Cerebellar cortex (tissue), 1 donor: ENCODE results near the gene HLCS.

Experiments used
- DNase-seq: peaks from one replicate; pipeline ENCODE4 v3.0.0-alpha.2; 2015; ENCODE audit warnings: low spot score

HLCS gene

DNA sequence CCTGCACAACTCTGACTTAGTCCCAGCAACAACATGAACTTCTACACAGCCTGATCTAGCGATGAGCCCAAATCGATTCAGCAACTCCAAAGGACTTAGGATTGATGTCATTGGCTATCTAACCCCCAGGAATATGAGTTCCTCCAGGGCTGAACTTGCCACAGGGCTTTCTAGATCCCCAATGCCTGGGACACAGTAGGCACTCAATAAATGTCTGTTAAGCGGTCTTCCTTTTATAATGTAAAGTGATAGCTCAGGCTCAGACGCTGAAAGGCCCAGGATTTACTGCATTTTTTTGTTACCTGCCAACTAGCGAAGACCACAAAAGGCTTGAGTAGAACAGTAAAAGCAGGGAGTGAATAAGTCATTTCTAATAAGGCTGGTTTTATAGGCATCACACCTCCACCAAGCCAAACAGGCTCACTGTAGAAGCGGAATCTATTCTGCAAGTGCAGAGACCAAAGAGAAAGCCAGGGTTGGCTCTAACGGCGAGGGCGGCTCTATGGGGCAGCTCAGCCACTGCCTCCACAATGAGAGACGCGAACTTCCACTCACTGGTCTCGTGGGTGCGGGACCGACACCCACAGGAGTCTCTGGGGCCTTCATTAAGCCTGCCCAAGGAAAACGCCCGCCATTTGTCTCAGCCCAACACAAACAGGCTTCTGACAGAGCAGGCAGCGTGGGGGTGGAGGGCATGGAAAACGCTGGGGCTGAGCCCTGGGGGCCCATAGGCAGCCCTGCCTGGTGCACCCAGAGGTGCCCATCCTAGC is 52.0 kb downstream of the HLCS start:
- DNase-seq = no peak

DNA sequence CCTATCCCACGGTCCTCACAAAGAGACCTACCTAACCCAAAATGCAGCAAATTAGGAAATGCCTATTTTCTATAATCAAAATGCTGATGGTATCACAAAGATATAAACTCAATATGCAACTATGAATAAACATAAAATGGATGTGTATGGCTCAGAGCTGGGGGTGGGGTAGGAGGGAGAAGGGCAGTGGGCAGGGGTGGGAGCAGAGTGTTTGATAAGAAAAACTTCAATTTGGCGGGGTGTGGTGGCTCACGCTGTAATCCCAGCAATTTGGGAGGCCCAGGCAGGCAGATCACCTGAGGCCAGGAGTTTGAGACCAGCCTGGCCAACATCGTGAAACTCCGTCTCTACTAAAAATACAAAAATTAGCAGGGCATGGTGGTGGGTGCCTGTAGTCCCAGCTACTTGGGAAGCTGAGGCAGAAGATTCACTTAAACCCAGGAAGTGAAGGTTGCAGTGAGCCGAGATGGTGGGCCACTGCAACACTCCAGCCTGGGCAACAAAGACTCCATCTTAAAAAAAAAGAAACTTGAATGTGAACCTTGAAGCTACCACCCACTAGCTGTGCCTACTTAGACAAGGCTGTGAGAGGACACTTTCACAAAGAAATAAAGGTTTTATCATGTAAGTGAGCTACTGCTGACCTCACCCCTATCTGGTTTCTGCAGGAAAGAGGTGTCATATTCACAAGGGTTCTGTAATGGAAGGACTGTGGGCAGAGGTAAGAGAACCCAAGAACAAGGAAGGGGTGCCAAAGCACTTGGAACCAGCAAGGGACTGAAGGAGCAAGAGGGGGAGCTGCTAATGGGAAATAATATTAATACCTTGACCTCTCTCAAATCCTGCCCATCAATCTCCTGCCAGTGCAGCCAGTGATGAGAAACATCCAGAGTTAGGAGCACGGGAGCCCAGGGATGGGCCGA is 53.0 kb downstream of the HLCS start:
- no peak for DNase-seq

DNA sequence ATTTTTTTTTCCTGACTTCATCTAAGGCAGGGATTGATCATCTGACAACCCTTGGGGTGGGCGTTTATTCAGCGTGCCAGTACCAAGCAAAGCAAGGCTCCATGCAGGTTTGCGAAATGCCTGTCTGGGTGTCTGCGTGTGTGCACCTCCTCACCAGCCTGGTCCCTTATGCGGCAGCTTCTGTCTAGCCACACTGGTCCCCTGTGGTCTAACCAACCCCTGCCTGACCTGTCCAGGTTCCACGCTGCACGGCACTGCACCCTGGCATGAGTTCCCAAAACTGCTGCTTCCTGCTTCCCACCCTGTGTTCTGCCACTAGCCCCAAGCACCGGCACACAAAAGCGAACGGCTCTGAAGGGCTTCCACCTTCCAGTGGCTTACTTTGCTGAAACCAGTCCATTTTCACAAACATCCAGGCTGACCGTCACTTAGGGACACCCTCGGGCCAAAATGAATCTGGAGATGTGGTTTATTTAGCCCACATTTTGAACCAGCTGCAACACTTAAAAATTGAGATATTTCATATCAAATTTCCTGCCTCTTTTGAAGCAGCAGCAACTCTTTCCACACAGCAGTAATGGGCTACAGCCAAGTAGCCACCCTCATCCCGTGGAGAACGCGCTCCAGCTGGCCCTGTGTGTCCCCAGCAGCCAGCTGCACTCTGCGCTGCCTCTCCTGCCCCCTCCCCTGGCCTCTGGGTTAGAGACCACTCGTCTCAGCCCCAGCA is 55.7 kb downstream of the HLCS start:
- DNase-seq = no peak

DNA sequence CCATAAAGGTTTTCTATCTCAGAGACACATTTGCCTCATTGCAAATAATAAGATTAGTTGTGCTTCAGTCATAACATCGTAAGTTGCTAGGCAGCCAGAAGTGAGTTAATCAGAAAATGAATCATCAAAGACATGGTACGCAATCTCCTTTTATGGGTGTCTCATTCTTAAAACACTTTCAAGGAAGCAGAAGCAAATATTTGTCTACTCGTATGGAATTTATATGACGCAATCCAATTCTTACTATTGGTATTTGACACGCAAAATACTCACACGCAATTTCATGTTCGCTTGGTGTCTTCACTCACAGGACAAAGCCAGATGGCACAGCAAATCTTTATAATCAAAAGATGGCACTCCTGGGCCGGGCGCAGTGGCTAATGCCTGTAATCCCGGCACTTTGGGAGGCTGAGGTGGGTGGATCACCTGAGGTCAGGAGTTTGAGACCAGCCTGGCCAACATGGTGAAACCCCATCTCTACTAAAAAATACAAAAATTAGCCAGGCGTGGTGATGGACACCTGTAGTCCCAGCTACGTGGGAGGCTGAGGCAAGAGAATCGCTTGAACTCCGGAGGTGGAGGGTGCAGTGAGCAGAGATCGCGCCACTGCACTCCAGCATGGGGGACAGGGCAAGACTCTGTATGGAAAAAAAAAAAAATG is 56.4 kb downstream of the HLCS start:
- no peak for DNase-seq

DNA sequence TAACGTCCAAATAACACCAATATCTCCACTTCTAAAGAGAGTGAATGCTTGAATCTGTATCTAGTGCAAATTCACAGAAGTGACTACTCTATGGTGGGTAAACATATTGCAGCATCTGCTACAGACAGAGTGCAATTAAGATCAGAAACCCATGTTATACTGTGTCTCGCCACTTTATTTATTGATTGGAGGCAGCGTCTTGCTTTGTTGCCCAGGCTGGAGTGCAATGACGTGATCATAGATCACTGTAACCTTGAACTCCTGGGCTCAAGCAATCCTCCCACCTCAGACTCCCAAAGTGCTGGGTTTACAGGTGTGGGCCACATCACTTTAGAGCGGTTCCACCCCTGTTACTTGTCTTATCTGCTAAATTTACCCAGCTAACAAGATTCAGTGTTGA is 57.0 kb downstream of the HLCS start:
- DNase-seq = no peak

DNA sequence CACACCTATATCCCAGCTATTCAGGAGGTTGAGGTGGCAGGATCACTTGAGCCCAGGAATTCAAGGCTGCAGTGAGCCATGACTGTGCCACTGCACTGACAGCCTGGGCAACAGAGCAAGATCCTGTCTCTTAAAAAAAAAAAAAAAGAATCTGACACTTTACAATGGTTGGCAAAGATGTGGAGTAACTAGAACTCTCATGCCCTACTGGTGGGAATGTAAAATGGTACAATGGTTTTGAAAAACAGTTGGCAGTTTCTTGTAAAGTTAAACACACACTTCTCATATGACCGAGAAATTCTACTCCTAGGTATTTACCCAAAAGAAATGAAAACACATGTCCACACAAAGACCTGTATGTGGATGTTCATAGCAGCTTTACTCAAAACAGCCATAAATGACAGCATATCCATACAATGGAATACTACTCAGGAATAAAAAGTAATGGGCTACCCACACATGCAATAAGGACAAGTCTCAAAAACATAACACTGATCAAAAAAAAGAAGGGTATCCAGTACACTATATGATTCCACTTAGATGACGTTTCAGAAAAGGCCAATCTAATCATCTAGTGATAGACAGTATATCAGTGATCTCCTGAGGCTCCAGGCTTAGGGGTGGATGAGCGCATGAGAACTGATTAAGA is 58.1 kb downstream of the HLCS start:
- no peak for DNase-seq

DNA sequence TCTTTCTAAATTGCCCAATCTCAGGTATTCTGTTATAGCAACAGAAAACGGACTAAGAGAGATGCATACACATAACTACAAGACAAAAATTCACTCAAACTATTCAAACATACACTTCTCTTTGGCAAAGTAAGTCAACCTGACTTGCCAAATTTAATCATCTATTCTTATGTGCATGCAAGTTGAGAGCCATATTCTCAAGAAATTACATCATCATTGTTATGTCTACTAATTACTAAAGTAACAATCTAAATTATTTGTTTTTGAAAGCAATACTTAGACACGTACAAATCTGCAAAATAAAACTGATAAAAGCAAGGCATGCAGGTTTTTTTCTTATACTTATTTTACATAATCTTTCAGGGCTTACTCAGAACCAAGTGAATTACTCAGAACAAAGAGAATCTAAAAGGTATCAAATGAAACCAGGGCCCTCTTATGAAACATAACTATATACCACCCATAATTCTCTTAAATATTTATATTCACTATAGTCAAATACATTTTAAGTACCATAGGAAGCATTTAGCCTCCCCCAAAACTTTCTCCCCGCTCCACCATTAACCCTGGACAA is 62.3 kb downstream of the HLCS start:
- no peak for DNase-seq

DNA sequence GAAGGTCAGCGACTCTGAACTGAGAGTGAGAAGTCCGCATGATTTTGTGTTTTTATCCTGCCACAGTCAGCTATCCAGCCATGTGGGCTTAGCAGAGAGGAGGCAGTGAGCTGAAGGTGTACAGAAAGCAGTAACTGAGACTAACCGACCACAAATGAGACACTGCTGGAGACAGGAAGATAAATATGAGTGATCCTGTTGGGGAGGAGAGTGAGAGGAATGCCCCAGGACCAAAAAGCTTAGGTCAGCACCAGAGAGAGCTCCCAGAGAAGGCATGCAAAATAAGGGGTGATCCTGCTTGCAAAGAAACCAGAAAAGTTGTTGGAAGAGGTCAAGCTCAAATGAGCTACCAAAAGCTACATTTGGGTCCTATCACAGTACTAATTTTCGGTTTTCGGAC is 63.7 kb downstream of the HLCS start:
- DNase-seq = no peak

DNA sequence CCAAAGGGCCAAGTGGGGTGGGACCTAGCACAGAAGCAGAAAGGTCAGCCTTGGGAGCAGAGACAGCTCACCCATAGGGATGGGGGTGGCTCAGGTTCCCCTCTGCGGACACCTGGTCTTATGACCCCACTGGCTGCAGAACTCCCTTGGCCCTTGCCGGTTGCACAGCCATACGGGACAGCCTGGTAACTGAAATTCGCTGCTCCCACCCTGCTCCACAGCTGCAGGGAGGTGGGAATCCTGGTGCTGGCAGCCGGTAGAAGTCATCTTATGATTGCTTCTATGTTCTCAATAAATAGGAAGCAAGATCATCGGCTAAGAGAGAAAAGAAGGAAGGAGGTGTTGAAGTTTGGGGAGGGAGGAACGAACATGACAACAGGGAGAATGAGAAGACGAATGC is 64.1 kb downstream of the HLCS start:
- DNase-seq = no peak

DNA sequence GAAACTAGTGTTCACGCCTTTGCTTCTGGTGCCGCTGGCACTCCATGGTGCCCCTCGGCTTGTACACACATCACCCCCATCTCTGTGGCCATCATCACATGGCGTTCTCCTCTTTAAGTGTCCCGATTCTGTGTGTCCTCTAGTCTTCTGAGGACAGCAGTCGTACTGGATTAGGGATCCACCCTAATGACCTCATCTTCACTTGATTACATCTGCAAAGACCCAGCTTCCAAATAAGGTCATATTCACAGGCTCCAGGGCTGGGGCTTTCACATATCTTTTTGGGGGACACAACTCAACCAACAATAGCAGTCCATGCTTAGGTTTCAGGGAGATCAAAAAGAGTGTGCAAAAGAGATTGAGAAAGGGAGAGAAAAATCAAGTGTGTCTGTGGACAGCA is 64.9 kb downstream of the HLCS start:
- no peak for DNase-seq

DNA sequence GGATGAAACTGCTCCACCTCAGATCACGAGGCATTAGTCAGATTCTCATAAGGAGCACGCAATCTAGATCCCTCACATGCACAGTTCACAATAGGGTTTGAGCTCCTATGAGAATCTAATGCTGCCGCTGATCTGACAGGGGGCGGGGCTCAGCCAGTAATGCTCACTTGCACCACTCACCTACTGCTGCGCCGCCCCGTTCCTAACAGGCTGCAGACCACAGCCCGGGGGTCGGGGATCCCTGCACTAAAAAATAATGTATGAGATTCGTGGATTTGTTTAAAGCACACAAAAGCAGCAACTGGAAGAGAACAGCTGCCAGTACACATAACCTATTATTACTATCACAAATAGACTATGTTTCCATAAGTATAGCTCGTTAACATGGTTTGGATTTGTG is 72.9 kb downstream of the HLCS start:
- DNase-seq = no peak

DNA sequence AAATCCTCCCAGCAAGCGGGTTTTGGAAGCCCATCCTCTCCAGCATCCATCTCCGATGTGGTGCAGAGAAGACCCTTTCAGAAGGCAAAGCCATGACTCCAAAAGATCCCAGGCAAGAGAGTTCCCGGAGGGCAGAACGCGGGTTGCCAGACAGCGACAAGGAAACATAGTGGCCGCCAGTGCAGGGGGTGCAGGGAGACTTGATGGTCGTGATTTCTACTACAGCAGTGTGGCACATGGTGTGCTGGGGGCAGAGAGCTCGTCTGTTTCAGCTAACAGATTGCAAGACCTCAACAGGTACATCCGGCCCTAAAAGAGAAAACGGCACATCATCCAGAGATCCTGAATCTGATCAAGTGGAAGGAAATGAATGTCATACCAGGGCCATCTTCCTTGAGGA is 74.3 kb downstream of the HLCS start:
- no peak for DNase-seq

DNA sequence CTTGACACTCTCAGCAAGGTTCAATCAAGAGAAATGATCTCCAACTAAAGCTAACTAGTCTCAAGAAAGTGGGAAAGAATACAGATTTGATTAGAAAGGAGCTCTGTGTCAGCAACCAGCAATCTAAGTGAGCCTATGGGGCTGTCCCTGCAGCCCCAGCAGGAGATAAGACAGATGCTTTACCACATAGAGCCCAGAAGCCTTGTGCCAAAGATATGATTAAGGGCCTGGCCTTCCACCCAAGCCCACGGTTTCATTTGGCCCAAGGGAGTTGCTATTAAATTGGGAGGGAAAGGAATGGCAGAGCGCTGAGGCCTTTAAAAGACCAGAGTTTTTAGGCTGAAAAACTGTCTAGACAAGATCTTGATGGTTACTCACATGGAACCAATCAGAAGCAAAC is 74.8 kb downstream of the HLCS start:
- DNase-seq = no peak

DNA sequence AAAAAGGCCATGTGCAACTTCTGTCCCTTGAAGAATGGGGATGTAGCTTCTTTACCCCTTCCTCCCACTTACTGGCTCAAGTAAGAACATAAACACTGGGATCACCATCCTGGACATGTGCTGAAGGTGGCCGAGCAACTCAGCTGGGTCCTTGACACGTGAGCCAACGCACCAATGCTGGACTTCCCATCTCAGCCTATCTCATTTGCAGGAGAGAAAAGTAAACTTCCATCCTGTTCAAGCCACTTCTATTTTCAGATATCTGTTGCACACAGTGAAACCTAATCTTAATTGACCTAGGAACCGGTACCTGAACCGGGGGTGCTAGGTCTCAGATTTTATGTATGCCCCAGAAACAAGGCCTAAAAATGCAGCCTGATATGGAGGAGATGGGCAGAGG is 75.3 kb downstream of the HLCS start:
- no peak for DNase-seq

DNA sequence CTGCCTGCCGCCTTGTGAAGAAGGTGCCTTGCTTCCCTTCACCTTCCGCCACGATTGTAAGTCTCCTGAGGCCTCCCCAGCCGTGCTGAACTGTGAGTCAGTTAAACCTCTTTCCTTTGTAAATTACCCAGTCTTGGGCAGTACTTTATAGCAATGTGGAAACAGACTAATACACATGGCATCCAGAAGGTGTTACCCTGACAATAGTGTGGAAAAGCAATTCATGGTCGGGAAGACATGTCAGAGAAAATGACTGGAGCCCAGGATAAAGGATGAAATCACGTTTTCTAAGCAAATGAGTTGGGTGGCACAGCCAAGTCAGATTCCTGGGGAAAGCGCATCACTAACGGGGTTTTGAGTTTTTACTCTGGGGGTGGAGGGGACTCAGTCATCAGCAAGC is 76.4 kb downstream of the HLCS start:
- no peak for DNase-seq

DNA sequence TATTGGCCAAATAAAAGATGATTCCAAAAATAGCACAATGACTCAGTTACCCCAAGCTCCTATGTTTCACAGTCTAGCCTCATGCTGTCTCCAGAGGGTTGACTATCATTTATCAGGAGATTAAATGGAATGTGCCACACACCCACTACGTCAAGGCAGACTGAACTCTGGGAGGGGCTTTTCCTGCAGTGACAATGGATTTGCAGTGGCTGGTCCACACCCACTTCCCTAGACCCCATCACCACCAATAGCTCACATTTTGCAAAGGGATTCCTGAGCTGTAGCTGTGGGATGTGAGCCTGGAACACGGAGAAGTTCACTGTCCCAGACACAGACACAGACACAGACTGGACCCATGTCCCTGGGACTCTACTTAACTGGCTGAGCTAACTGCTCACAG is 77.1 kb downstream of the HLCS start:
- DNase-seq = no peak

DNA sequence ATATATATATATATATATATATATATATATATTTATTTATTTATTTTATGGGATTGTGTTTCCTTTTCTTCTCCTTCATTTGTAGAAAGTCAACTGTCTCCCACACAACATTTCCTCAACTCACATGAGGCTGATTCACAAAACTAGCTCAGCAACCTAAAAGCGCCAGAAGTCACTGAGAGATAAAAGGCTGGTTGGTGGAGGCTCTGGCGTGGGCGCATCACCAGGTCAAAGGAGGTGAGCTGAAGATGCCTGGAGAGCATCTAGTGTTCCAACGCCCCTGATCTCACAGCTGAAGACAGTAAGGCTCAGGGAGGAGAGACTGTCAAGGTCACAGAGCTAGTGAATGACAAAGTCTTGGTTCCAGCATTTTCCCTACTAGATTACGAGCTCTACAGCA is 78.0 kb downstream of the HLCS start:
- no peak for DNase-seq

DNA sequence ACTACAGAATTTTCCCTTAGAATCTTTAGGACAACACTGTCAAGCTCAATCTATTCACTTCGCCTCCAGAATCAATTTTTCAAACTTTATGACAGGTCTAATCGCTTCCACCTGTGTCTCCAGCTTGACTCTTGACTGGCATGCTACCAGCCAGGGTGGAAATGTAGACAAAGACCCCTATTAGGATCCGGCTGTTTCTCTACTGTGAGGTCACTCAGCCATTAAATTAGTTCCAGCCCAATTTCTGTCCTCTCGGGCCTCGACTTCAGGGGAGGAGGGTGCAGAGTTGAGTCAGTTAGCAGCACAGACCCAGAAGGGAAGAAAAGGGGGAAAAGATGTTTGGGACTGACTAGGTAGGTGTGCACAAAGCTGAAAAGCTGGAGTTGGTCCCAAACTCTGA is 78.5 kb downstream of the HLCS start:
- DNase-seq = no peak

DNA sequence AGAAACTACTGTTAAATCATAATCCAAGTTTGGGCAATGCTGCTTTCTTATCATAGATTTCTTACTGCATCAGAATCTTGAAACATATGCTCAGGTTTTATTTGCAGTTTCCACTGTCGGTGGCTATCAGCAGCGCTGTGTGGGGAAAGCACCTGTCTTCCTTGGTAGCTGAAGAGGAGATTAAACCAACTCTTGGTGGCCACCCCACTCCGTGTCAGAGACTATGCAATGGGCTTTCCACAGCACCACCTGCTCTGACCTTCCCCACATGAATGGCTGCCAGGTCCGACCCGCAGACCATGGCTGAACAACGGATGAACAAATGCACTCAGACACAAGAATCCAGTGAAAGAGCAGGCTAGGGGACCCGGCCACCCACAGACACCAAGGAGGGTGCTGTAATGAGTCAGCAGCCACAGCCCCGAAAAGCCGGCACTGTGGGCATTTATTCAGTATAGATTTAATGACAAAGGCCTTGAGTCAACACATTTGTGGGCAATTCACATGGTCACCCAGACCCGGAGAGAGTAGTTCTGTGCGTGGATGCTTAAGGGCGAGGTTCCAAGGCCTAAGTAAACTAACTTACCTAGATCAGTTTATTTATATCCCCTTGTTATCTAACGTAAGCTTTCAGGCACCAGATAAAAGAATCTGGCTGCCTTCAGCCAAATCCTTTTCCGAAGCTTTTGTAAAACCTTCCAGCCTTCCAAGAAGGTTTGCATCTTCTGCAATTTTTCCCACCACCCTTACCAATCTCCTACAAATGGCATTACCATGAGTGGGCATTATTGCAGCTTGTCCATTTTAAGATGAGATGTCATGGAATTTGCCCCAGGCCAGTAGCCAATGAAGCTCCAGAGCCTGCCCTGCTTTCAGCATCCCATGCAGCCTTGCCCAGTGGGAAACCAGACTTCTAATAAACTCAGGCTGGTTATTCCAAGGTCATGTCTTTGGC is 82.7 kb downstream of the HLCS start:
- DNase-seq = no peak

DNA sequence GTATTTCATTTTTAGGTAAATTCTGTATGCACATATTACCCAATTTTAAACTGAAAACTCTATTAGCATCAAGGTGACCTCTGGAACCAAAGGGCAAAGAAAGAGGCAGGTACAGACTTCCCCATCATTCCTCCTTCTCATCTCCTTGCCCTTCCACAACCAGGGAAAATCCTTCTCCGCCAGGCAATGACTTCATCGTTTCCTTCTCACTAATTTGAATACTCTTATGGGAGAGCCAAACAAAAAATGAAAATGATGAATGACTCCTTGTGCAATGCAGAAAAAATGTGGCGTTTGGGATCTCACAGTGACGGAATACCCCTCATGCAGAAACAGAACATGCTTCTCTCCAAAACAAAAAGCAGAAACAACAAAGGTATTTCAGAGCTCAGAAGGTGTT is 83.7 kb downstream of the HLCS start:
- no peak for DNase-seq
